ENCODE results near the gene RXRA. TPM values are rescaled to one million over a fixed set of nuclear protein-coding genes. Genes with fewer than 3 reads are reported as not detected.

RXRA gene
- total RNA-seq, 4 donors from 2014 or later: 53.5 to 61.5 (median 56.5) TPM

GRCh38 chr9:134429481-134429880, 103.2 kb downstream of the RXRA start:
- DNase-seq (ENCODE audit: low spot score in 2 of 2): no peak
- Histone ChIP-seq H3K9me3 (no peaks in the 10 kb centered on the region), H3K27me3 (no peaks in the 10 kb centered on the region), H3K27ac (no peak overlapping the region), H3K4me1 (peaks cover 3 to 68% (median 37%) of the 10 kb centered on the region in 4 donors), H3K4me3 (no peak overlapping the region), H3K36me3 (peaks cover 0 to 61% (median 2%) of the 10 kb centered on the region in 3 donors)
- 92 to 95% methylated on average over 21 of the region's 21 CpGs for WGBS, 2 donors
- TF ChIP-seq EP300 (IDR thresholded peaks at IDR 0.05): no peak
- no peak for TF ChIP-seq POLR2A (IDR thresholded peaks at IDR 0.05)
- TF ChIP-seq, protein P1, sequence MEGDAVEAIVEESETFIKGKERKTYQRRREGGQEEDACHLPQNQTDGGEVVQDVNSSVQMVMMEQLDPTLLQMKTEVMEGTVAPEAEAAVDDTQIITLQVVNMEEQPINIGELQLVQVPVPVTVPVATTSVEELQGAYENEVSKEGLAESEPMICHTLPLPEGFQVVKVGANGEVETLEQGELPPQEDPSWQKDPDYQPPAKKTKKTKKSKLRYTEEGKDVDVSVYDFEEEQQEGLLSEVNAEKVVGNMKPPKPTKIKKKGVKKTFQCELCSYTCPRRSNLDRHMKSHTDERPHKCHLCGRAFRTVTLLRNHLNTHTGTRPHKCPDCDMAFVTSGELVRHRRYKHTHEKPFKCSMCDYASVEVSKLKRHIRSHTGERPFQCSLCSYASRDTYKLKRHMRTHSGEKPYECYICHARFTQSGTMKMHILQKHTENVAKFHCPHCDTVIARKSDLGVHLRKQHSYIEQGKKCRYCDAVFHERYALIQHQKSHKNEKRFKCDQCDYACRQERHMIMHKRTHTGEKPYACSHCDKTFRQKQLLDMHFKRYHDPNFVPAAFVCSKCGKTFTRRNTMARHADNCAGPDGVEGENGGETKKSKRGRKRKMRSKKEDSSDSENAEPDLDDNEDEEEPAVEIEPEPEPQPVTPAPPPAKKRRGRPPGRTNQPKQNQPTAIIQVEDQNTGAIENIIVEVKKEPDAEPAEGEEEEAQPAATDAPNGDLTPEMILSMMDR (IDR thresholded peaks at IDR 0.05): no peak

DNA sequence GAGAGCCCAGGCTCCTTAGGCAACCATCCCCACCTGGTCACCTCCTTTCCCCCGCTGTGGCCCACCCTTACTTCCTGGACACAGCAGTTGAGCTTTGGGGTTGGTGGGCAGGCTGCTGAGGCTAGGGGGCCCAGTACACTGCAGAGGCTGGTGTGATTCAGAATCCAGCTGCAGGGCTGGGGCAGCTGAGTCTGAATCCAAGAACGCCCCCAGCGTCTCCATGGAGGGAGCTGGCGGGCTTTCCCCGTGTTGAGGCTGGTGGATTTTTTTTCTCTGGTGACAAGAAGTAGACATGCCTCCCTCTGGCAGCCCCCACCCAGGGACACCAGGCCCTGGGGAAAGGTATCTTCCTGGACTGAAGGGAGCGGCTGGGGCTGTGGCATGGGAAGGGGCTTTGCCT, 104.8 kb downstream of the RXRA start:
- WGBS, 2 donors: 47% methylated on average over 6 of the region's 6 CpGs; no CpG with 5 or more reads in 1 of the 2 donors
- H3K27me3 ChIP-seq: no peaks in the 10 kb centered on the region
- H3K36me3 ChIP-seq: peaks cover 0 to 48% (median 2%) of the 10 kb centered on the region in 3 donors
- TF ChIP-seq, protein P1 (IDR thresholded peaks at IDR 0.05): no peak
- TF ChIP-seq EP300 (IDR thresholded peaks at IDR 0.05) (no peak), POLR2A (IDR thresholded peaks at IDR 0.05) (no peak)
- DNase-seq (ENCODE audit: low spot score in 2 of 2): no peak
- peak overlapping the region; percentile 85 to 96 (median 90) for H3K27ac ChIP-seq
- no peaks in the 10 kb centered on the region for H3K9me3 ChIP-seq
- H3K4me1 ChIP-seq: peaks cover 9 to 69% (median 52%) of the 10 kb centered on the region in 4 donors
- H3K4me3 ChIP-seq: no peak overlapping the region

DNA sequence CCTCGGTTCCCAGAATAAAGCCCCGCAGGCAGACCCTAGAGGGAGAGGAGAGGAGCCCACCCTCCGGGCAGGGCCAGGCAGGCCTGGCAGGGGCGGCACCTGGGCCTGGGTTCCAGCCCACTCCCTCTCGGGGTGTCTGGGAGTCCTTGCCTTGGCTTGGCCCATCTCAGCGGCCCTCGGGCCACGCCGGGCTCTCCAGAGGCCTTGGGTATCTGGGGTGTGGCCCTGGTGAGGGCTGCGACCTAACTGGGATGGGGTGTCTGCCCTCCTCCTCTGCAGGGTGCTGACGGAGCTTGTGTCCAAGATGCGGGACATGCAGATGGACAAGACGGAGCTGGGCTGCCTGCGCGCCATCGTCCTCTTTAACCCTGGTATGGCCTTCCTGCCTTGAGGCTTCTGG, 105.4 kb downstream of the RXRA start:
- H3K4me3 ChIP-seq: no peak overlapping the region
- peaks cover 9 to 73% (median 58%) of the 10 kb centered on the region in 4 donors for H3K4me1 ChIP-seq

GRCh38 chr9:134432471-134432870, 106.2 kb downstream of the RXRA start:
- no peaks in the 10 kb centered on the region for H3K27me3 ChIP-seq
- peaks cover 0 to 44% (median 2%) of the 10 kb centered on the region in 3 donors for H3K36me3 ChIP-seq
- 37 to 49% methylated on average over 11 to 14 of the region's 14 CpGs for WGBS, 2 donors
- TF ChIP-seq, protein P1 (IDR thresholded peaks at IDR 0.05): no peak
- no peak for TF ChIP-seq POLR2A (IDR thresholded peaks at IDR 0.05)
- no peak for TF ChIP-seq EP300 (IDR thresholded peaks at IDR 0.05)
- no peak overlapping the region for H3K4me3 ChIP-seq
- peak overlapping the region; percentile 85 to 96 (median 90) for H3K27ac ChIP-seq
- no peaks in the 10 kb centered on the region for H3K9me3 ChIP-seq
- peaks cover 9 to 79% (median 66%) of the 10 kb centered on the region in 4 donors for H3K4me1 ChIP-seq
- DNase-seq (ENCODE audit: low spot score in 2 of 2): no peak

More for the DNA sequence above, 105.4 kb downstream of the RXRA start:
- Histone ChIP-seq H3K27me3 (no peaks in the 10 kb centered on the region), H3K9me3 (no peaks in the 10 kb centered on the region), H3K36me3 (peaks cover 0 to 46% (median 2%) of the 10 kb centered on the region in 3 donors), H3K27ac (peak overlapping the region; percentile 85 to 96 (median 90))
- 29 to 51% methylated on average over 1 to 8 of the region's 16 CpGs for WGBS, 2 donors
- TF ChIP-seq POLR2A (IDR thresholded peaks at IDR 0.05) (no peak), EP300 (IDR thresholded peaks at IDR 0.05) (no peak)
- TF ChIP-seq, protein P1 (IDR thresholded peaks at IDR 0.05): no peak
- no peak for DNase-seq (ENCODE audit: low spot score in 2 of 2)

DNA sequence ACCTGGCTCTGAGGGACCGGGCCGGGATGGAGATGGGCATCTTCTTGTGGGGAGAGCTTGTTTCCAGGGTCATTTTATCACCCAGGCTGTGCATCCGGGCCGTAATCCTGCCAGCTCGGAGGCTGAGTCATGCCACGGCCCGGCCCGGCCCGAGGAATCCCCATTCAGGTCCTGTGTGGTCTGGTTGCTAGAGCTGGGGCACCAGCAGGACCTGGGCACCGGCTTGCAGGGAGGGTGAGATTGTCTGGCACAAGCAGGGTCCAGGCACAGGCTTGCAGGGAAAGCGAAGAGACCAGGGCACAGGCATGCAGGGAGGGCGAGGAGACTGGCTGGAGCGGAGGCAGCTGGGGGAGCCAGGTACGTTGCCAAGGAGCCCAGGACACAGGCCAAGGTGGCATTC, 106.8 kb downstream of the RXRA start:
- no peak for DNase-seq (ENCODE audit: low spot score in 2 of 2)
- Histone ChIP-seq H3K27ac (peak overlapping the region; percentile 85 to 96 (median 90)), H3K27me3 (no peaks in the 10 kb centered on the region), H3K4me1 (peaks cover 9 to 86% (median 72%) of the 10 kb centered on the region in 4 donors), H3K4me3 (no peak overlapping the region), H3K36me3 (peaks cover 0 to 44% (median 2%) of the 10 kb centered on the region in 3 donors), H3K9me3 (no peaks in the 10 kb centered on the region)
- 39 to 44% methylated on average over 7 to 14 of the region's 14 CpGs for WGBS, 2 donors
- TF ChIP-seq POLR2A (IDR thresholded peaks at IDR 0.05) (no peak), EP300 (IDR thresholded peaks at IDR 0.05) (no peak)
- TF ChIP-seq, protein P1 (IDR thresholded peaks at IDR 0.05): no peak

All from tibial nerve (tissue), 4 donors.